OCI-LY7 (cell line): Measurements from ENCODE around the gene LCE1C. TPM values are rescaled to one million over a fixed set of nuclear protein-coding genes. Genes with fewer than 3 reads are reported as not detected.

Source experiments
- BruUV-seq: library from RNA; stranded (reverse); fragments of 400-500 nt; replicated peaks from 2 replicates; lab custom pipeline; 2021; lab: Mats Ljungman, UMichigan
- CTCF ChIA-PET: fragments of 300-600 bp; sonication (Branson Sonifier 250); formaldehyde crosslinking; loops from one replicate; lab custom pipeline; 2022; ENCODE audit warnings: antibody characterized with exemption; ENCODE audit not compliant: unreplicated experiment; lab: Charles Lee
- POLR2A ChIA-PET: fragments of 300-600 bp; sonication (Branson Sonifier 250); formaldehyde crosslinking; loops from one replicate; lab custom pipeline; 2022; ENCODE audit warnings: antibody characterized with exemption; lab: Charles Lee
- DNase-seq: peaks from one replicate; pipeline ENCODE4 v3.0.0-alpha.2; 2015; ENCODE audit warnings: low spot score
- H2AFZ ChIP-seq: fragments of 200-600 bp; sonication (generic), shearing (Covaris generic); 2 replicates; pipeline ENCODE4 v1.6.1; 2014; ENCODE audit warnings: mild to moderate bottlenecking, antibody characterized with exemption, low read length, moderate library complexity
- H3K27ac ChIP-seq: fragments of 200-600 bp; sonication (generic); 2 replicates; pipeline ENCODE4 v1.5.1; 2014; ENCODE audit warnings: mixed run types, low read depth, mild to moderate bottlenecking, moderate library complexity, low read length, inconsistent platforms; ENCODE audit not compliant: poor library complexity, severe bottlenecking
- H3K36me3 ChIP-seq: fragments of 200-600 bp; sonication (generic); 2 replicates; pipeline ENCODE4 v1.6.1; 2014; ENCODE audit warnings: mild to moderate bottlenecking, antibody characterized with exemption, low read length, moderate library complexity, mixed read lengths; ENCODE audit not compliant: insufficient read depth
- H3K4me1 ChIP-seq: fragments of 200-600 bp; sonication (generic); 2 replicates; pipeline ENCODE4 v1.5.1; 2014; ENCODE audit warnings: mild to moderate bottlenecking, low read length; ENCODE audit not compliant: insufficient read depth, poor library complexity, severe bottlenecking
- H3K4me2 ChIP-seq: fragments of 200-600 bp; sonication (generic); 2 replicates; pipeline ENCODE4 v1.6.1; 2014; ENCODE audit warnings: mild to moderate bottlenecking, low read length
- H3K4me3 ChIP-seq: fragments of 200-600 bp; sonication (generic); 2 replicates; pipeline ENCODE4 v1.5.1; 2014; ENCODE audit warnings: mild to moderate bottlenecking, low read depth, low read length; ENCODE audit not compliant: poor library complexity, severe bottlenecking
- H3K79me2 ChIP-seq: fragments of 200-600 bp; sonication (generic); 2 replicates; pipeline ENCODE4 v1.6.1; 2016; ENCODE audit warnings: low read depth, mild to moderate bottlenecking, low read length, moderate library complexity, mixed read lengths; ENCODE audit not compliant: insufficient read depth
- H3K9me2 ChIP-seq: fragments of 200-600 bp; sonication (generic); 2 replicates; pipeline ENCODE4 v1.6.1; 2016; ENCODE audit warnings: mild to moderate bottlenecking, low read length, mixed read lengths; ENCODE audit not compliant: insufficient read depth
- H3K9me3 ChIP-seq: fragments of 200-600 bp; sonication (generic); 2 replicates; pipeline ENCODE4 v1.6.1; 2014; ENCODE audit warnings: mild to moderate bottlenecking, mixed run types, low read length, mixed read lengths
- H4K20me1 ChIP-seq: fragments of 200-600 bp; sonication (generic); 2 replicates; pipeline ENCODE4 v1.6.1; 2014; ENCODE audit warnings: mild to moderate bottlenecking, antibody characterized with exemption, low read length, moderate library complexity, mixed read lengths; ENCODE audit not compliant: insufficient read depth
- CTCF ChIP-seq: fragments of 200-600 bp; sonication (generic); conservative IDR thresholded peaks from 2 replicates; pipeline ENCODE4 v1.5.1; 2014; ENCODE audit warnings: mild to moderate bottlenecking, antibody characterized with exemption, low read length, moderate library complexity, mixed read lengths
- EZH2phosphoT487 ChIP-seq: fragments of 200-600 bp; sonication (generic); IDR thresholded peaks from 2 replicates; pipeline ENCODE4 v1.6.1; 2018; ENCODE audit warnings: low read depth, borderline replicate concordance, mild to moderate bottlenecking, mixed run types, antibody characterized with exemption, low read length, moderate library complexity, mixed read lengths
- intact Hi-C: fragments of 100-400 bp; cut with micrococcal nuclease; formaldehyde crosslinking; loops from one replicate; pipeline ENCODE4 v1.10.0; 2022; ENCODE audit not compliant: unreplicated experiment
- total RNA-seq, 2 experiments: library from RNA; depleted of rRNA in 1 of 2; stranded (reverse); fragments of >200 nt in 1 of 2; shearing (Covaris generic) in 1 of 2; gene quantifications; 2 replicates each; pipeline ENCODE4 v1.2.3, GENCODE V29; 2014 to 2022

The LCE1C gene
- total RNA-seq, 2 experiments from 2014 or later, result not detected

- Histone ChIP-seq H3K4me3 (no peak overlapping the region), H3K4me1 (no peaks in the 10 kb centered on the region), H3K9me3 (no peaks in the 10 kb centered on the region), H4K20me1 (no peaks in the 10 kb centered on the region), H3K27ac (no peak overlapping the region), H3K4me2 (no peak overlapping the region), H3K36me3 (no peaks in the 10 kb centered on the region), H3K9me2 (no peaks in the 10 kb centered on the region), H2AFZ (no peak overlapping the region), H3K79me2 (no peaks in the 10 kb centered on the region)
- TF ChIP-seq CTCF (no peak), EZH2phosphoT487 (no peak)
- no TSS peak for BruUV-seq
- no peak for DNase-seq
- CTCF ChIA-PET, result no interaction called here
- POLR2A ChIA-PET, result no interaction called here
- intact Hi-C loops, result no loop called here
Measured at GRCh38 chr1:152836870-152837269, 30.4 kb upstream of the LCE1C start.

GRCh38 chr1:152827173-152827572 is 20.7 kb upstream of the LCE1C start, which contains the start of gene LCE1A:
LCE1A (plus strand) TSS chr1:152827473; CDS start chr1:152827473, 0 bp downstream.
- BruUV-seq, result no TSS peak
- intact Hi-C loops, result no loop called here
- Histone ChIP-seq H3K9me3 (no peaks in the 10 kb centered on the region), H3K4me1 (no peaks in the 10 kb centered on the region), H3K36me3 (no peaks in the 10 kb centered on the region), H3K27ac (no peak within 1 kb of the TSS), H3K79me2 (no peaks in the 10 kb centered on the region), H3K4me3 (no peak within 1 kb of the TSS), H3K9me2 (no peaks in the 10 kb centered on the region), H3K4me2 (no peak within 1 kb of the TSS), H4K20me1 (no peaks in the 10 kb centered on the region), H2AFZ (no peak within 1 kb of the TSS)
- TF ChIP-seq CTCF, result no peak
- TF ChIP-seq EZH2phosphoT487, result no peak
- ChIA-PET POLR2A (no interaction called here), CTCF (no interaction called here)
- no peak for DNase-seq

- no peaks in the 10 kb centered on the region for H3K36me3 ChIP-seq
- POLR2A ChIA-PET, result interaction anchor here (0.7 kb wide), 1 partner anchor 1981 kb away, joined by 3 read pairs; no protein-coding TSS in a partner anchor
- H3K4me2 ChIP-seq, result no peak overlapping the region
- BruUV-seq, result no TSS peak
- no peaks in the 10 kb centered on the region for H3K4me1 ChIP-seq
- intact Hi-C loops, result no loop called here
- CTCF ChIA-PET, result no interaction called here
- H3K9me3 ChIP-seq, result no peaks in the 10 kb centered on the region
- H3K79me2 ChIP-seq, result no peaks in the 10 kb centered on the region
- no peaks in the 10 kb centered on the region for H3K9me2 ChIP-seq
- no peak overlapping the region for H3K4me3 ChIP-seq
- no peak for TF ChIP-seq CTCF
- no peak for TF ChIP-seq EZH2phosphoT487
- no peaks in the 10 kb centered on the region for H4K20me1 ChIP-seq
- no peak overlapping the region for H3K27ac ChIP-seq
- no peak overlapping the region for H2AFZ ChIP-seq
- DNase-seq, result no peak
Measured at GRCh38 chr1:152824964-152825363, 18.5 kb upstream of the LCE1C start.
